Activated effector memory CD4-positive, alpha-beta T cell treated with Interleukin-2 at 50 U/mL for 16 hours (primary cell): ENCODE data around the gene CHST10.

ENCODE experiments used
- DNase-seq: peaks from one replicate; pipeline ENCODE4 v3.0.0-alpha.2; 2020

CHST10 gene

GRCh38 chr2:100413571-100413970, 3.9 kb downstream of the CHST10 start:
- no peak for DNase-seq

- DNase-seq: no peak
These were observed 4.6 kb downstream of the CHST10 start for GRCh38 chr2:100412881-100413321.

GRCh38 chr2:100412466-100412865, 5.0 kb downstream of the CHST10 start:
- no peak for DNase-seq

GRCh38 chr2:100411841-100412292, 5.6 kb downstream of the CHST10 start:
- DNase-seq: no peak

GRCh38 chr2:100409975-100410647, 7.4 kb downstream of the CHST10 start:
- no peak for DNase-seq

GRCh38 chr2:100409461-100409860, 8.0 kb downstream of the CHST10 start:
- DNase-seq: no peak

- DNase-seq: no peak
These were observed 8.5 kb downstream of the CHST10 start for GRCh38 chr2:100408941-100409340.

GRCh38 chr2:100408104-100408503, 9.4 kb downstream of the CHST10 start:
- no peak for DNase-seq

GRCh38 chr2:100407563-100407962, 9.9 kb downstream of the CHST10 start:
- DNase-seq: no peak

GRCh38 chr2:100407073-100407472, 10.4 kb downstream of the CHST10 start:
- DNase-seq: no peak

GRCh38 chr2:100406120-100406508, 11.4 kb downstream of the CHST10 start:
- no peak for DNase-seq

- no peak for DNase-seq
These were observed 11.9 kb downstream of the CHST10 start for GRCh38 chr2:100405403-100406119.

GRCh38 chr2:100404411-100404810, 13.1 kb downstream of the CHST10 start:
- no peak for DNase-seq

GRCh38 chr2:100403722-100404121, 13.7 kb downstream of the CHST10 start:
- DNase-seq: no peak

- DNase-seq: no peak
These were observed 16.2 kb downstream of the CHST10 start for GRCh38 chr2:100401268-100401667.

GRCh38 chr2:100399714-100400113, 17.8 kb downstream of the CHST10 start:
- DNase-seq: no peak

- no peak for DNase-seq
These were observed 19.5 kb downstream of the CHST10 start for GRCh38 chr2:100397976-100398375.

- DNase-seq: no peak
These were observed 20.2 kb downstream of the CHST10 start for GRCh38 chr2:100397118-100397860.

GRCh38 chr2:100396483-100396882, 21.0 kb downstream of the CHST10 start:
- DNase-seq: no peak

GRCh38 chr2:100395532-100396350, 21.7 kb downstream of the CHST10 start:
- no peak for DNase-seq

GRCh38 chr2:100394111-100394641, 23.3 kb downstream of the CHST10 start:
- DNase-seq: no peak

GRCh38 chr2:100393362-100393761, 24.1 kb downstream of the CHST10 start:
- DNase-seq: no peak

GRCh38 chr2:100392715-100393114, 24.8 kb downstream of the CHST10 start:
- DNase-seq: no peak
